GM12872 (cell line): ENCODE data around the gene RNF213.

ENCODE experiments used
- TF ChIP-seq, protein P1 (sequence below): IDR thresholded peaks from 3 replicates; pipeline ENCODE4 v1.5.1; 2011; ENCODE audit warnings: low read depth, mild to moderate bottlenecking, low read length, moderate library complexity; ENCODE audit not compliant: insufficient read depth

Gene RNF213

DNA sequence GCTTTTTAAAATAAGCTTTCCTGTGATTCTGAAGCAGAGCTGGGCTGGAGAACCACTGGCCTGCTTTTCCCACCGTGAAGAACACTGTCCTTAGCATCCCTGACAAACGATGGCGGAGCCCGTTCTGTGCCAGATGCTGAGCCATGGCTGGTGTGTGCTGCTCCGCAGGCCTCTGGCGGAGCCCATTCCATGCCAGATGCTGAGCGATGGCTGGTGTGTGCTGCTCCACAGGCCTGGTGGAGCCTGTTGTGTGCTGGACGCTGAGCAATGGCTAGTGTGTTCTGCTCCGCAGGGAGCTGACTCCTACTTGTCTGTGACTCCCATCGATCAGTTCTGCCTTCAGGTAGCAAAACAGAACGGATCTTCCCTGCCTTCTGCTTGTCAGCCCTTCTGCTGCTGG, 158.6 kb downstream of the RNF213 start:
- TF ChIP-seq, protein P1, sequence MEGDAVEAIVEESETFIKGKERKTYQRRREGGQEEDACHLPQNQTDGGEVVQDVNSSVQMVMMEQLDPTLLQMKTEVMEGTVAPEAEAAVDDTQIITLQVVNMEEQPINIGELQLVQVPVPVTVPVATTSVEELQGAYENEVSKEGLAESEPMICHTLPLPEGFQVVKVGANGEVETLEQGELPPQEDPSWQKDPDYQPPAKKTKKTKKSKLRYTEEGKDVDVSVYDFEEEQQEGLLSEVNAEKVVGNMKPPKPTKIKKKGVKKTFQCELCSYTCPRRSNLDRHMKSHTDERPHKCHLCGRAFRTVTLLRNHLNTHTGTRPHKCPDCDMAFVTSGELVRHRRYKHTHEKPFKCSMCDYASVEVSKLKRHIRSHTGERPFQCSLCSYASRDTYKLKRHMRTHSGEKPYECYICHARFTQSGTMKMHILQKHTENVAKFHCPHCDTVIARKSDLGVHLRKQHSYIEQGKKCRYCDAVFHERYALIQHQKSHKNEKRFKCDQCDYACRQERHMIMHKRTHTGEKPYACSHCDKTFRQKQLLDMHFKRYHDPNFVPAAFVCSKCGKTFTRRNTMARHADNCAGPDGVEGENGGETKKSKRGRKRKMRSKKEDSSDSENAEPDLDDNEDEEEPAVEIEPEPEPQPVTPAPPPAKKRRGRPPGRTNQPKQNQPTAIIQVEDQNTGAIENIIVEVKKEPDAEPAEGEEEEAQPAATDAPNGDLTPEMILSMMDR = no peak

DNA sequence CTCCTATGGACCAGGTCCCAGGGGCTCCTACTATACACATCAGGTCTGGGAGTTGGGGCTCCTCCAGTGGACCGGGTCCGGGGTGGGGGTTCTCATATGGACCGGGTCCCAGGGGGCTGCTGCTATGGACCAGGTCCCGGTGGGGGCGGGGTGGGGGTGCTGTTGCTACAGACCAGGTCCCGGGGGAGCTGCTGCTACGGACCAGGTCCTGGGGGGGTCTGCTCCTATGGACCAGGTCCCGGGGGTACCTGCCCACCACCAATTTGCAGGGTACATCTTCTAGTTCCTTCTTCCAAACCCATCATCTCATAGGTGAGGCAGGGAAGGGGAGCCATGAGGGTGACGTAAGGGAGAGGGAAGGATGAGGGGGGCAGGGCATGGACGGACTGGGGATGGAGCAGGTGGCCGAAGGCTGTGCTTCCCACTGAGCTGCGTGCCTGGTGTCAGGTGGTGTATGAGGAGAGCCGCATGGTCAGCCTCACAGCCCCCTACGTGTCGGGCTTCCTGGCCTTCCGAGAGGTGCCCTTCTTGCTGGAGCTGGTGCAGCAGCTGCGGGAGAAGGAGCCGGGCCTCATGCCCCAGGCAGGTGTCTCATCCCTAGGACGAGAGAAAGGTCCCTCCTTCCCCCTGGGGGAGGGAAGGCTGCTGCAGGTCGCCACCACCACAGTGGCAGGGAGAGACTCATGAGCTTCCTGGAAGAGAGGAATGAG, 160.9 kb downstream of the RNF213 start:
- TF ChIP-seq, protein P1 = no peak

DNA sequence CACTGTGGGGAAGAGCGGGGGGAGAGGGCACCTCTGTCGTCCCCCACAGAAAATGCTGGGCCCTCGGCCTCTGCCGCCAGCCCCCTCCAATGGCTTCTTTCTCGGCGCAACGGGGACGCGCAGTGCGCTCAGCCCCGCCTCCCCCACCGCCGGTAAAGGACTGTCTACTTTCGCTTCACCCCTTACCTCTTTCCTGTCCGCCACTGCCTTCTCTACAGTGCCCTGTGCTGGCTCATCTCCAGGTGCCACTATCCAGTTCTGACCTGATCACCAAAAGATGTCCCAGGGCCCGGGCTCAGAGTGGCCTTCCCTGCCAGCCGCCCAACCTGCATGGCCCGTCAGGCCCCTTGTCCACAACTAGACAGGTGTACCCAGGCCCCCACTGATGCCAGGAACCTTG, 161.6 kb downstream of the RNF213 start:
- TF ChIP-seq, protein P1 = no peak

DNA sequence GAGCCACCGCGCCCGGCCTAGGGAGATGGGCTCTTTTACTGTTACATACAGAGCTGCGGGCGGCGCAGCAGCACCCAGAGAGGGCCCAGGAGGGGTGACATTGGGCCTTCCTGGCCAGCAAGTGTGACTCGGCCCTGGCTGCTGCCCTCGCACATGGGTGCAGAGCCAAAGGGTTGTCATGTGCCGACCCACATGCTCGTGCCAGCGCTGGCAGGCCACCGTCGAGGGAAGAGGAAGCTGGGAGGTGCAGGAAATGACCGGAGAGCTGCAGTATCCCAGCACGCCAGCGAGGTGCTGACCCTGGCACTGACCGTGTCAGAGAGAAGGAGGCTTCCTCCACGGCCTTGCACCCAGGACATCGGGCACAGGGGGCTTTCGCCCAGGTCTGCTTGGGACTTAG, 162.3 kb downstream of the RNF213 start:
- TF ChIP-seq, protein P1 = no peak

DNA sequence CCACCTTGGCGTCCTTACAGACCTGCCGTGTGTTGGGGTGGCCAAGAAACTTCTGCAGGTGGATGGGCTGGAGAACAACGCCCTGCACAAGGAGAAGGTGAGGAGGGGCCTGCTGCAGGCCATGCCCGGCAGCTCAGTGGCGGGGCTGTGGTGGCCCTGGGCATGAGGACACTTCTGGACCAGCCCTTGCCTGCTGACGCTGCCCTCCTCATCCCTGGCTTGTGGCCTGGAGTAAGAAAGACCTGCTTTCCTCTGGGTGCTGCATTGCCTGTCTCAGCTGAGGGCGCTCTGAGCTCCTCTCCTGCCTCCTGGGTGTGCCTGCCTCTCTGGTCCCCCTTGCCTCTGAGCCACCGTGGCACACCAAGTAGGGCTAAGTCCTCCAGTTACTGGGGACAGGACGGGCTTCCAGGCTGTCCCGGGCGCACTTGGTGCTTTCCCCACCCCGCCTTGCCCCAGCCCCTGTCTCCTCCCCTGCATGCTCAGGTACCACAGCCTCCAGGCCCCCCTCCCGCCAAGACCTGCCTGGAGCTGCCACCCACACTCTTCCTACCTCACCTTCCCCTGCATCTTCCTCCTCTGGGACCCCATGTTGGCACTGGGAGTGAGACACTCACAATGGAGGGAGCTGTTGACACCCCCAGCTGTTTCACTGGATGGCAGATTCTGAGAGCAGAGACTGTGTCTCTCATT, 163.0 kb downstream of the RNF213 start:
- TF ChIP-seq, protein P1 = no peak

DNA sequence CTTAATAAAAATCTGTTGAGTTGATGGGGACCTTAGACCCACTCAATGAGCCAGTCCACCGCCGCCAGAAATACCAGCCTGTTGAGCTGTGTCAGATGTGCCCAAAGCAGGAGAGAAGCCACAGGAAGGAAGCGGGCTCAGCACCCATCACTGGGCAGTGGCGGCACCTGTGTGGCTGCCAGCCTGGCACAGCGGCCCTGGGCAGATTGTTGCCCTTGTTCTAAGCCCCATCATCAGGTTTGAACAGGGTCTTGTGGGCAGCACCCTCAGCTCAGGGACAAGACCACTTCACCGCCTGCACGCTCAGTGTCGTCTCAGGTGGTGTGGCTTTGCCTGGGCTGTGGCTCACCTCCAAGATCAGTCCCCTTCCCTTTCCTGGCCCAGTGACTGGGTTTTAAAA, 163.6 kb downstream of the RNF213 start:
- TF ChIP-seq, protein P1 = no peak

DNA sequence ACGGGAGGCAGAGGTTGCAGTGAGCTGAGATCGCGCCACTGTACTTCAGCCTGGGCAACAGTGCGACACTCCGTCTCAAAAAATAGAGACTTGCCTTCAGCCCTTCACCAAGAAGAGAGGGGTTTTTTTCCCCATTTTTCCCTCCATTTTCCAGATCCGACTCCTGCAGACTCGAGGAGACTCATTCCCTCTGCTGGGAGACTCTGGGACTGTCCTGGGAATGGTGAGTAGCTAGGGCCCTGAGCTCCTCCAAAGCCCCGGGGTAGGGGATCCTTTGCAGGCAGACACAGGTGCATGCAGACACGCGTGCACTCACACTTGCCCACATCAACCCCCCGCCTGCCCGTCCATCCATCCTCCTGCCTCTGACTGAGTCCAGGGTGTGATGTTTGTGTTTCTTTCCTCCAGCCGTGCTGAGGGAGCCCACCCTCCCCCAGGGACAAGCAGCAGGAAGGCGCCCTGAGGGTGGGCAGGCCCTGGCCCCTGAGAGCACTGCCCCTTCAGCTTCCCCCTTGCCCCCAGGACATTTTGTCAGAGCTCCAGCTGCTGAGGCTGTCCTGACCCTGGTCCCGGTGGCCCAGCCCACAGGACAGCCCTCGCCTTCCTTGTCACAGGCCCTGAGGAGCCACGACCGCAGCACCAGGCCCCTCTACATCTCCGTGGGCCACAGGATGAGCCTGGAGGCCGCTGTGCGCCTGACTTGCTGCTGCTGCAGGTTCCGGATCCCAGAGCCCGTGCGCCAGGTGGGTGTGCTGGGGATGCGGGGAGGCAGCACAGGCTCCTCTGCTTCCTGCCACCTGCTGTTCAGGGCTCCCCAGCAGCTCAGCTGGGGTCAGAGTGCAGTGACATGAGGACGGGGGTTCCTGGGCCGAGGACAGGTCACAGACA, 164.5 kb downstream of the RNF213 start:
- TF ChIP-seq, protein P1 = no peak
